ENCODE data around the gene ULK4. TPM values are rescaled to one million over a fixed set of nuclear protein-coding genes. Genes with fewer than 3 reads are reported as not detected.

Gene ULK4
- total RNA-seq, 1 experiment from 2014 or later: 14.3 TPM

GRCh38 chr3:41955192-41955591, 6.7 kb downstream of the ULK4 start:
- POLR2A ChIA-PET: no interaction called here
- TF ChIP-seq, protein P1, sequence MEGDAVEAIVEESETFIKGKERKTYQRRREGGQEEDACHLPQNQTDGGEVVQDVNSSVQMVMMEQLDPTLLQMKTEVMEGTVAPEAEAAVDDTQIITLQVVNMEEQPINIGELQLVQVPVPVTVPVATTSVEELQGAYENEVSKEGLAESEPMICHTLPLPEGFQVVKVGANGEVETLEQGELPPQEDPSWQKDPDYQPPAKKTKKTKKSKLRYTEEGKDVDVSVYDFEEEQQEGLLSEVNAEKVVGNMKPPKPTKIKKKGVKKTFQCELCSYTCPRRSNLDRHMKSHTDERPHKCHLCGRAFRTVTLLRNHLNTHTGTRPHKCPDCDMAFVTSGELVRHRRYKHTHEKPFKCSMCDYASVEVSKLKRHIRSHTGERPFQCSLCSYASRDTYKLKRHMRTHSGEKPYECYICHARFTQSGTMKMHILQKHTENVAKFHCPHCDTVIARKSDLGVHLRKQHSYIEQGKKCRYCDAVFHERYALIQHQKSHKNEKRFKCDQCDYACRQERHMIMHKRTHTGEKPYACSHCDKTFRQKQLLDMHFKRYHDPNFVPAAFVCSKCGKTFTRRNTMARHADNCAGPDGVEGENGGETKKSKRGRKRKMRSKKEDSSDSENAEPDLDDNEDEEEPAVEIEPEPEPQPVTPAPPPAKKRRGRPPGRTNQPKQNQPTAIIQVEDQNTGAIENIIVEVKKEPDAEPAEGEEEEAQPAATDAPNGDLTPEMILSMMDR (IDR thresholded peaks at IDR 0.05): no peak
- TF ChIP-seq TCF7L2 (IDR thresholded peaks at IDR 0.05; ENCODE audit: low read depth, low read length): no peak
- no peak for TF ChIP-seq SIN3A (IDR thresholded peaks at IDR 0.05; ENCODE audit: borderline replicate concordance, insufficient read depth, low read depth, low read length)
- TF ChIP-seq POLR2AphosphoS5 (IDR thresholded peaks at IDR 0.05; ENCODE audit: low read depth, low read length): no peak
- TF ChIP-seq, protein P2, sequence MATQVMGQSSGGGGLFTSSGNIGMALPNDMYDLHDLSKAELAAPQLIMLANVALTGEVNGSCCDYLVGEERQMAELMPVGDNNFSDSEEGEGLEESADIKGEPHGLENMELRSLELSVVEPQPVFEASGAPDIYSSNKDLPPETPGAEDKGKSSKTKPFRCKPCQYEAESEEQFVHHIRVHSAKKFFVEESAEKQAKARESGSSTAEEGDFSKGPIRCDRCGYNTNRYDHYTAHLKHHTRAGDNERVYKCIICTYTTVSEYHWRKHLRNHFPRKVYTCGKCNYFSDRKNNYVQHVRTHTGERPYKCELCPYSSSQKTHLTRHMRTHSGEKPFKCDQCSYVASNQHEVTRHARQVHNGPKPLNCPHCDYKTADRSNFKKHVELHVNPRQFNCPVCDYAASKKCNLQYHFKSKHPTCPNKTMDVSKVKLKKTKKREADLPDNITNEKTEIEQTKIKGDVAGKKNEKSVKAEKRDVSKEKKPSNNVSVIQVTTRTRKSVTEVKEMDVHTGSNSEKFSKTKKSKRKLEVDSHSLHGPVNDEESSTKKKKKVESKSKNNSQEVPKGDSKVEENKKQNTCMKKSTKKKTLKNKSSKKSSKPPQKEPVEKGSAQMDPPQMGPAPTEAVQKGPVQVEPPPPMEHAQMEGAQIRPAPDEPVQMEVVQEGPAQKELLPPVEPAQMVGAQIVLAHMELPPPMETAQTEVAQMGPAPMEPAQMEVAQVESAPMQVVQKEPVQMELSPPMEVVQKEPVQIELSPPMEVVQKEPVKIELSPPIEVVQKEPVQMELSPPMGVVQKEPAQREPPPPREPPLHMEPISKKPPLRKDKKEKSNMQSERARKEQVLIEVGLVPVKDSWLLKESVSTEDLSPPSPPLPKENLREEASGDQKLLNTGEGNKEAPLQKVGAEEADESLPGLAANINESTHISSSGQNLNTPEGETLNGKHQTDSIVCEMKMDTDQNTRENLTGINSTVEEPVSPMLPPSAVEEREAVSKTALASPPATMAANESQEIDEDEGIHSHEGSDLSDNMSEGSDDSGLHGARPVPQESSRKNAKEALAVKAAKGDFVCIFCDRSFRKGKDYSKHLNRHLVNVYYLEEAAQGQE (IDR thresholded peaks at IDR 0.05; ENCODE audit: insufficient read depth in 1 of 2, low read depth in 2 of 2, low read length in 1 of 2): no peak
- no peak for DNase-seq (ENCODE audit: low read depth, low spot score)

GRCh38 chr3:41943311-41943843, 18.5 kb downstream of the ULK4 start:
- intact Hi-C loops (cut with micrococcal nuclease; ENCODE audit: unreplicated experiment): no loop called here
- no peak for ATAC-seq
- H3K4me1 ChIP-seq (ENCODE audit: control insufficient read depth, insufficient read depth, low read length): no peaks in the 10 kb centered on the region
- no peaks in the 10 kb centered on the region for H3K27me3 ChIP-seq (ENCODE audit: control insufficient read depth, insufficient read depth, low read length)
- H3K36me3 ChIP-seq (ENCODE audit: control insufficient read depth, insufficient read depth, low read length): no peaks in the 10 kb centered on the region
- in situ Hi-C loops (cut with HindIII; ENCODE audit: low pct_unique_long_range_greater_than_20kb, low sequenced_read_pairs): no loop called here
- BruUV-seq (replicated peaks): no TSS peak
- no peak overlapping the region; the same call in 1 of the 2 replicates for H3K27ac ChIP-seq (ENCODE audit: low read length)
- DNase-seq (ENCODE audit: low read depth, low spot score): no peak
- POLR2A ChIA-PET: no interaction called here
- no peak overlapping the region for H3K4me3 ChIP-seq (ENCODE audit: low read depth in 2 of 2, low read length in 2 of 2)
- H3K9me3 ChIP-seq (ENCODE audit: control insufficient read depth, insufficient read depth, low read depth, low read length): no peaks in the 10 kb centered on the region
- CTCF ChIA-PET: no interaction called here
- TF ChIP-seq POLR2AphosphoS5 (IDR thresholded peaks at IDR 0.05; ENCODE audit: low read depth, low read length) (no peak), TCF7L2 (IDR thresholded peaks at IDR 0.05; ENCODE audit: low read depth, low read length) (no peak), SIN3A (IDR thresholded peaks at IDR 0.05; ENCODE audit: borderline replicate concordance, insufficient read depth, low read depth, low read length) (no peak)
- TF ChIP-seq, protein P2 (IDR thresholded peaks at IDR 0.05; ENCODE audit: insufficient read depth in 1 of 2, low read depth in 2 of 2, low read length in 1 of 2): no peak
- TF ChIP-seq, protein P1 (IDR thresholded peaks at IDR 0.05): no peak

More at GRCh38 chr3:41955192-41955591, 6.7 kb downstream of the ULK4 start:
- H3K27ac ChIP-seq (ENCODE audit: low read length): no peak overlapping the region
- no peak overlapping the region for H3K4me3 ChIP-seq (ENCODE audit: low read depth in 2 of 2, low read length in 2 of 2)
- H3K36me3 ChIP-seq (ENCODE audit: control insufficient read depth, insufficient read depth, low read length): no peaks in the 10 kb centered on the region
- no peaks in the 10 kb centered on the region for H3K9me3 ChIP-seq (ENCODE audit: control insufficient read depth, insufficient read depth, low read depth, low read length)
- BruUV-seq (replicated peaks): no TSS peak
- H3K4me1 ChIP-seq (ENCODE audit: control insufficient read depth, insufficient read depth, low read length): peaks cover 5% of the 10 kb centered on the region; the same call in 1 of the 2 replicates
- H3K27me3 ChIP-seq (ENCODE audit: control insufficient read depth, insufficient read depth, low read length): no peaks in the 10 kb centered on the region
- no peak for ATAC-seq
- in situ Hi-C loops (cut with HindIII; ENCODE audit: low pct_unique_long_range_greater_than_20kb, low sequenced_read_pairs) (no loop called here), intact Hi-C loops (cut with micrococcal nuclease; ENCODE audit: unreplicated experiment) (no loop called here)
- CTCF ChIA-PET: no interaction called here
